ENCODE results near the gene RBKS. TPM values are rescaled to one million over a fixed set of nuclear protein-coding genes. Genes with fewer than 3 reads are reported as not detected.

The RBKS gene
- total and polyA plus RNA-seq, 2 of the 13 experiments (the other 11 are each of a cell fraction or from before 2014, with no cell fraction given): 7.7 to 8.3 TPM

DNA sequence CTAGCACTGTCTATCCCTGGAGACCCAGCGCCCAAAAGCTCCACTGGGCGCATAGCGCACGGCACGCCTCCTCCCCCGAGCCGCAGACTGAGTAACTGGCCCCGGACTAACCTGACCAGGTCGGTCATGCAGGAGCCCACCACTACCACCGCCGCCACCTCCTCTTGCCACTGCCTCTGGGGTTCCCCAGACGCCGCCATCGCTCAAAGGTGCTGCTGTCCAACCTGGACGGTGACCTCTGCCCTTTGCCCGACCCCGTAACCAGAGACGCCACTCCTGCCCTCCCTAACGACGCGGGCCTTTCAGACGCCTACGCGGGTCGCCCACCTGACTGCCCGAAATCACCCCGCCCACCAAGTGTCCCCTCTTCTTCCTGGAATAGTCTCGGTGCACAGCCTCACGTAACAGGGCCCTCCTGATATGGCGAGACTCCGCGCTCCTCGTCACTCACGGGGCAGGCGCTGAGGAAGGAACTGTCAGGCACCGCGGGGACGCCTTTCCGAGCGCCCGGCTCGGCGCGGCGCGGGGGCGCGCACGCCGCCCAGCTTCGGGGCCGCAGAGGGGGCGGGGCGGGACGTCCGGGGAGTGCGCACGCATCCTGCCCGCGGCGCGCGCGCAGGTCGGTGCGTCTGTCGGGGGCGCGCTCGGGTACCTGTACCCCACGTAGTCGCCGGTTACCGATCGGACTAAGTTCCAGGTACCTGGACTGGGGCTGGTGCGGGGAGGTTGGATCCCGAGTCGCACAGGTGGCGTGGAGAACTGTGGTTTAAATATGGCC, at the start of gene RBKS, which contains the start of gene BABAM2 (continued):
- TF ChIP-seq ZNF10 (CRISPR knock-in tag; IDR thresholded peaks at IDR 0.05; ENCODE audit: borderline replicate concordance, low read depth) (no peak), ZNF256 (CRISPR knock-in tag; conservative IDR thresholded peaks at IDR 0.05) (peak; percentile 34; the same call in 1 of the 2 replicates), ZNF468 (CRISPR knock-in tag; IDR thresholded peaks at IDR 0.05) (no peak), EP300 (IDR thresholded peaks at IDR 0.05; ENCODE audit: low read depth in 2 of 2, low read length in 2 of 2) (peak in 1 of 2 experiments; percentile 70; a peak in 1 of 4 replicates), EP300 (CRISPR knock-in tag; IDR thresholded peaks at IDR 0.05; ENCODE audit: borderline replicate concordance) (peak; percentile 75), RARA (CRISPR knock-in tag; IDR thresholded peaks at IDR 0.05) (peak; percentile 97), STAT5B (CRISPR knock-in tag; IDR thresholded peaks at IDR 0.05) (peak; percentile 49; the same call in 1 of the 2 replicates), ZNF547 (CRISPR knock-in tag; IDR thresholded peaks at IDR 0.05) (peak; percentile 93), TGIF2 (CRISPR knock-in tag; IDR thresholded peaks at IDR 0.05) (peak; percentile 96), GPN1 (CRISPR knock-in tag; IDR thresholded peaks at IDR 0.05; ENCODE audit: borderline replicate concordance) (no peak; the same call in 1 of the 2 replicates), RORA (CRISPR knock-in tag; IDR thresholded peaks at IDR 0.05) (no peak), PHB2 (IDR thresholded peaks at IDR 0.05; ENCODE audit: partially characterized antibody) (no peak), ZNF543 (CRISPR knock-in tag; IDR thresholded peaks at IDR 0.05) (peak; percentile 27; the same call in 1 of the 2 replicates), CBX5 (CRISPR knock-in tag; IDR thresholded peaks at IDR 0.05; ENCODE audit: borderline replicate concordance) (peak; percentile 70; the same call in 1 of the 2 replicates), ZNF549 (CRISPR knock-in tag; IDR thresholded peaks at IDR 0.05) (no peak), TCF12 (IDR thresholded peaks at IDR 0.05) (no peak), TCF12 (CRISPR knock-in tag; IDR thresholded peaks at IDR 0.05) (no peak), NR2C2 (CRISPR knock-in tag; IDR thresholded peaks at IDR 0.05; ENCODE audit: borderline replicate concordance) (peak; percentile 99), ISX (CRISPR knock-in tag; conservative IDR thresholded peaks at IDR 0.05) (no peak)
- TF ChIP-seq, protein P1, sequence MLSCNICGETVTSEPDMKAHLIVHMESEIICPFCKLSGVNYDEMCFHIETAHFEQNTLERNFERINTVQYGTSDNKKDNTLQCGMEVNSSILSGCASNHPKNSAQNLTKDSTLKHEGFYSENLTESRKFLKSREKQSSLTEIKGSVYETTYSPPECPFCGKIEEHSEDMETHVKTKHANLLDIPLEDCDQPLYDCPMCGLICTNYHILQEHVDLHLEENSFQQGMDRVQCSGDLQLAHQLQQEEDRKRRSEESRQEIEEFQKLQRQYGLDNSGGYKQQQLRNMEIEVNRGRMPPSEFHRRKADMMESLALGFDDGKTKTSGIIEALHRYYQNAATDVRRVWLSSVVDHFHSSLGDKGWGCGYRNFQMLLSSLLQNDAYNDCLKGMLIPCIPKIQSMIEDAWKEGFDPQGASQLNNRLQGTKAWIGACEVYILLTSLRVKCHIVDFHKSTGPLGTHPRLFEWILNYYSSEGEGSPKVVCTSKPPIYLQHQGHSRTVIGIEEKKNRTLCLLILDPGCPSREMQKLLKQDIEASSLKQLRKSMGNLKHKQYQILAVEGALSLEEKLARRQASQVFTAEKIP (CRISPR knock-in tag; IDR thresholded peaks at IDR 0.05; ENCODE audit: borderline replicate concordance): no peak
- TF ChIP-seq, protein P2, sequence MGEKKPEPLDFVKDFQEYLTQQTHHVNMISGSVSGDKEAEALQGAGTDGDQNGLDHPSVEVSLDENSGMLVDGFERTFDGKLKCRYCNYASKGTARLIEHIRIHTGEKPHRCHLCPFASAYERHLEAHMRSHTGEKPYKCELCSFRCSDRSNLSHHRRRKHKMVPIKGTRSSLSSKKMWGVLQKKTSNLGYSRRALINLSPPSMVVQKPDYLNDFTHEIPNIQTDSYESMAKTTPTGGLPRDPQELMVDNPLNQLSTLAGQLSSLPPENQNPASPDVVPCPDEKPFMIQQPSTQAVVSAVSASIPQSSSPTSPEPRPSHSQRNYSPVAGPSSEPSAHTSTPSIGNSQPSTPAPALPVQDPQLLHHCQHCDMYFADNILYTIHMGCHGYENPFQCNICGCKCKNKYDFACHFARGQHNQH (CRISPR knock-in tag; IDR thresholded peaks at IDR 0.05): peak; percentile 80; the same call in 1 of the 2 replicates
- TF ChIP-seq, protein P3, sequence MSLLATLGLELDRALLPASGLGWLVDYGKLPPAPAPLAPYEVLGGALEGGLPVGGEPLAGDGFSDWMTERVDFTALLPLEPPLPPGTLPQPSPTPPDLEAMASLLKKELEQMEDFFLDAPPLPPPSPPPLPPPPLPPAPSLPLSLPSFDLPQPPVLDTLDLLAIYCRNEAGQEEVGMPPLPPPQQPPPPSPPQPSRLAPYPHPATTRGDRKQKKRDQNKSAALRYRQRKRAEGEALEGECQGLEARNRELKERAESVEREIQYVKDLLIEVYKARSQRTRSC (CRISPR knock-in tag; IDR thresholded peaks at IDR 0.05; ENCODE audit: low read depth): peak; percentile 80; the same call in 1 of the 2 replicates
- TF ChIP-seq, protein P4, sequence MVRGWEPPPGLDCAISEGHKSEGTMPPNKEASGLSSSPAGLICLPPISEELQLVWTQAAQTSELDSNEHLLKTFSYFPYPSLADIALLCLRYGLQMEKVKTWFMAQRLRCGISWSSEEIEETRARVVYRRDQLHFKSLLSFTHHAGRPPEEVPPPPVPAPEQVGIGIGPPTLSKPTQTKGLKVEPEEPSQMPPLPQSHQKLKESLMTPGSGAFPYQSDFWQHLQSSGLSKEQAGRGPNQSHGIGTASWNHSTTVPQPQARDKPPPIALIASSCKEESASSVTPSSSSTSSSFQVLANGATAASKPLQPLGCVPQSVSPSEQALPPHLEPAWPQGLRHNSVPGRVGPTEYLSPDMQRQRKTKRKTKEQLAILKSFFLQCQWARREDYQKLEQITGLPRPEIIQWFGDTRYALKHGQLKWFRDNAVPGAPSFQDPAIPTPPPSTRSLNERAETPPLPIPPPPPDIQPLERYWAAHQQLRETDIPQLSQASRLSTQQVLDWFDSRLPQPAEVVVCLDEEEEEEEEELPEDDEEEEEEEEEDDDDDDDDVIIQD (CRISPR knock-in tag; IDR thresholded peaks at IDR 0.05; ENCODE audit: low read depth): peak; percentile 89
- TF ChIP-seq, protein P5, sequence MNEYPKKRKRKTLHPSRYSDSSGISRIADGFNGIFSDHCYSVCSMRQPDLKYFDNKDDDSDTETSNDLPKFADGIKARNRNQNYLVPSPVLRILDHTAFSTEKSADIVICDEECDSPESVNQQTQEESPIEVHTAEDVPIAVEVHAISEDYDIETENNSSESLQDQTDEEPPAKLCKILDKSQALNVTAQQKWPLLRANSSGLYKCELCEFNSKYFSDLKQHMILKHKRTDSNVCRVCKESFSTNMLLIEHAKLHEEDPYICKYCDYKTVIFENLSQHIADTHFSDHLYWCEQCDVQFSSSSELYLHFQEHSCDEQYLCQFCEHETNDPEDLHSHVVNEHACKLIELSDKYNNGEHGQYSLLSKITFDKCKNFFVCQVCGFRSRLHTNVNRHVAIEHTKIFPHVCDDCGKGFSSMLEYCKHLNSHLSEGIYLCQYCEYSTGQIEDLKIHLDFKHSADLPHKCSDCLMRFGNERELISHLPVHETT (CRISPR knock-in tag; conservative IDR thresholded peaks at IDR 0.05): peak; percentile 67; the same call in 1 of the 2 replicates

Measured in HepG2 (cell line).